NCI-H2196 treated with DMSO at 0.1 percent for 48 hours (cell line): ENCODE results near the gene SHISAL2A.

Experiments used
- DNase-seq: peaks from one replicate; lab custom pipeline; 2025; ENCODE audit not compliant: unreplicated experiment; lab: John Stamatoyannopoulos, UW

Gene SHISAL2A

DNA sequence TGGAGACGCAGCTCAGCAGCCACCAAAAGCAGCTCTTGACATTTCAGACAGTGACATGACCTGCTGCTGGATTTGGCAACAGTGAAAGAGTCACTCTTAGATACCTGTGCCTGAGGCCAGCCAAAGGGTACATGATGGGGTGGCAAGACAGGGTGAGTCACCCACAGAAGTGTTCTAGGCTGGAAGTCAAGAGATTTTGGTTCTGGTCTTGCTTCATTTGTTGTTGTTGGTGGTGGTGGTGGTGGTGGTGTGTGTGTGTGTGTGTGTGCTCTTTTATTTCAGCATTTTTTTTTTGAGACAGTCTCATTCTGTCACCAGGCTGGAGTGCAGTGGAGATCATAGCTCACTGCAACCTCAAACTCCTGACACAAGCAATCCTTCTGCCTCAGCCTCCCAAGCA lies 25.8 kb downstream of the SHISAL2A start:
- DNase-seq, result no peak

DNA sequence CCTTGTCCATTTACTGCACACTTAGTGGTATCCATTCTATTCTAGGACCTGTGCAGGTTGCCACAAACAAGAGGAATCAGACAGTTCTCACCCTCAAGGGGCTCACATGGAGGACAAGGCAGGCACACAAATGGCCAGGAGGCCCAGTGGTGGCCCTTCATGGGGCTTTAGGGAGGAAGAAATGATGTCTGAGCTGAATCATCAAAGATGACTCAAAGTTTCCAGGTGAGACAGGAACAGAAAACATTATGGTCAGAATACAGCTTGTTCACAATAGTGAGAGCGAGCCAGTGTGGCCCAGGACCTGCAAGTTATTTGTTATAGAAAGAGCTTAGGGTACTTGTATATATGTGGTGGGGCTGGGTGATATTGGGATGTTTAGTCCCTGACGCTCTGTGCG lies 26.4 kb downstream of the SHISAL2A start:
- no peak for DNase-seq

DNA sequence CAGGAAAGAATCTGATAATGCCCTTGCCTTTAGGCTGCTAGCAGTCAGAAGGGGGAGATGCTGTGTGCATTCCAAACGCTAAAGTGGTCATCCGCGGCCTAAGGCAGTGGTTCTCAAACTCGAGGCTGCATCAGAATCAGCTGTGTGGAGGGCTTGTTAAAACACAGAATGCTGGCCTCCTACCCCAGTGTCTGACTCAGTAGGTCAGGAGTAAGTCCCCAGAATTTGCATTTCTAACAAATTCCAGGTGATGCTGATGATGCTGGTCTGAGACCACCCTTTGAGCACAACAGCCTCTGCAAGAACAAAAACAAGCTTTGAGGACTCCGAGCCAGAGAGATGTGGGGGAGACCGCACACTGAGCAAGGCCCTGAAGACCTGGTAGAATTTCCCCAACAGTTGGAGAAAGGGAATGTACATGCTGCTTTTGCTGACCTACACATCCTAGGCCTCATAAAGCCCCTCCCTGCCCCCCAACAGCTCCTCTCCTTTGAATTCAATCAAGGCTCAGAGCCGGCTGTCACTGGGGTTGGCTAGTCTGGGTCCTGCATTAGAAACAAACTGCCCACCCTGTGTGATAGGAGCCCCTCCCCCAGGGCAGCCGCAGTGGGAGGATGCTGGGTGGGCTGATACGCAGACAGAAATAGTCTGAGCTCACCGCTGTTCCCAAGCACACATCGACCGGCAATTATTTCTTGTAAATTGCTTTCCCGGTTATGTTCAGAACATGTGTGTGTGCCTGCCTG lies 27.1 kb downstream of the SHISAL2A start:
- DNase-seq, result no peak

DNA sequence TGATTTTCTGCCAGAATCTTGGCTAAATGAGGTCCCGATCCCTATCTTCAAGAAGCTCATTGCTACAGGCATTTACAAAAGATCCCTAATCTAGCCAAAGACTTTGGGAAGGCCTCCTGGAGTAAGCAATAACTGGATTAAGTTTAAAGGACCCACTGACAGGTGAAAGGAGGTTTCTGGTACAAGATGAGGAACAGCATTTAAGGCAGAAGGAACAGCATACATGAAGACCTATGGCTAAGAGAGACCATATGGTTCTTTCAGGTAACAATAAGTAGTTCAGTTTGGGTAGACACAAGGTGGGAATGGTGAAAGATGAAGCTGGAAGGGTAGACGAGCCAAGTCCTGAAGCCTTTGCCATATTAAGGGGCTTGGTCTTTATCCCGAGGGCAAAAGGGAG lies 27.8 kb downstream of the SHISAL2A start:
- no peak for DNase-seq

DNA sequence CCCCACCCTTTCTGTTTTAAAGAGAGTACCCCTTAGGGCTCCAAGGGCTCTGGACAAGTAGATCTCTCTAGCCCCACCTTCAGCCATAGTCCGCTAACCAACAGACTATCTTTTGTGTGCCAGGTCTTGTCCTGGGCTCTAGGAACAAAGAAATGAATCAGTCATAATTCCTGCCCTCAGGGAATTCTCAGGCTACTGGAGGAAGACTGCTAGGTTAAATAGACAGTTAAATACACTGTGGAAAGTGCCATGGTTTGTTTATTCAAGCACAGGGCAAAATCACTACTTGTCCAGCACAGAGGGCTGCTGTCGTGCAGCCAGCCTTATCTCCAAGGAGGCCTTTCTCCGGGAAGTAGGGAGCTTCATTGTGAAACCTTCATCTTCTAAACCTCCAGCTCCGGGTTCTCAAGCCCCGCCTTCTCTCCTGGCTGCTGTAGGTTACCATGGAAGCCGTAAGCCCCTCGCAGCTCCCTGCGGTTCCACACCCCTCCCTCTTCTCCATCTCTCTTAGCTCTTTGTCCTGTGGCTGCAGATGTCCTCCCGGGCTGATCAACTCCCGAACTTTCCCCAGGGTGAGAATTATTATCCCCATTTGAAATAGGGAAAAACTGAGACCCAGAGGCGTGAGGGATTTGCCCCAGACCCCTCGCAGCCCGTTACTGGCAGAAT lies 29.8 kb downstream of the SHISAL2A start:
- DNase-seq, result no peak

DNA sequence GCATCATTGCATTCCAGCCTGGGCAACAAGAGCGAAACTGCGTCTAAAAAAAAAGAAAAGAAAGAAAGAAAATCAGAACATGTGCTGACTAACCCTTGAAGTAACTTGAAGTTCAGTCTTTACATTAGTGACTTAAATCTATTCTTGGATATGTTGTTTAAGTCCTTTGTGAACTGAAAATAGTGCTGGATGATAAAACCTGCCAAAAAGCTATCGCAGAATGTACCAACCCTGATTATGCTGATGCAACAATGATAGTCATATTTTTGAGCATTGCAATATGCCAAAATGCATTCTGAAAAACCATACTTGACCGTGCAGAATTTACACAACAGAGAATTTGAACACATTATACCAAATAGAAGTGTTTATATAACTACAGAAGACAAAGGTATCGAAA lies 30.7 kb downstream of the SHISAL2A start:
- DNase-seq, result no peak

DNA sequence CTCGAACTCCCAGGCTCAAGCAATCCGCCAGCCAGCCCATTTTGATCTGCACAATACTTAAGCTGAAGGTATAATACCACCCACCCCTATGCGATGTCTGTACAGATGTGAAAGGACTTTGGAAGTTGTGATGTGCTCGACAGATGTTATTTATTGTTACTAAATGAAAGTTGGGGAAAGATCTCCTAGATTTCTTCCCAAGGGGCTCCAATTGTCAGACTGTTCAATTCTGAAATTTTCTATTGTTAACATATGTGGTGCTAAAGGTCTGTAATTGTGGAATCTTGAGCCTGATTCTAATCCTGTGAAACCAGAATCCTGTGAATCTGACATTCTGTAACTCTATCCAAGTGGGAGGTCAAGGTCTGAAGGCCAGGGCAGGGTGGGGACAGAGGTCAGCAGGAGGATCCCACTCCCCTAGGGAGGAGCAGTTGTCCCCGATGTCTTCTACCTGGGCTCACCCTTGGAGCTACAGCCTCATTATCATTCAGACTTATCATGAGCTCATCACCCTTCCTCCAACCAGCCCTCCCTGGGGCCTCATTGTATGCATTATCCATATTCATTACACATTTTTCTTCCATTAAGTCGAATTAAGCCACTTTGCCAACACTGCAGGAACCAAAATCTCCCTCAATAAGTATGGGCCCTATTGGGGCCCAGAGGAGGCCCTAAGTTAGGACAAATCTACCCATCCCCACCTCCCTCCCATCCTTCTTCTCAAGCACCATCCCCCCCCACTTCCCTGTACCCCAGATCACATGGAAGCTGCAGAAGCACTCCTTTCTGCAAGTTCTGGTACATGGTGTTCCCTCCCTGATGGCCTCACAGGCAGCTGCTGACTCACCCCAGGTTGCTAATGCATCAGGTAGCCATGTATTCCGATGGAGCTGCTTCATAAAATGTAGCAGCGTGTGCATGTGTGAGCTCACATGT lies 32.3 kb downstream of the SHISAL2A start:
- no peak for DNase-seq

DNA sequence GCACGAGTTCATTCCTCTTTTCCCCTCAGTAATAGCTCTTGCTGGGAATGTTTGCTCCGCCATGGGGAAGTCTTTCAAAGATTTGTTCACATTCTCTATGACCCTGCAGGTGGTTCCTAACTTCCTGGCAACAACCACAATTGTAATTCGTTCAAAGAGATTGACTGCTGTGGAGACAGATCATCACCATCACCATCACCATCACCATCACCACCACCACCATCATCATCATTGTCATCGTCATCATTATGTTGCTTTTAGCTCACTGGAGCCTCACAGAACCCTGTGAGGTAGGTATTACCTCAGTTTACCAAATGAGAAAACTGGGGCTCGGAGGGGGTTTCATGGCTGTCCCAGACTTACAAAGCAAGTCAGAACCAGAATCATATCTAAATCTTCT lies 34.3 kb downstream of the SHISAL2A start:
- no peak for DNase-seq

DNA sequence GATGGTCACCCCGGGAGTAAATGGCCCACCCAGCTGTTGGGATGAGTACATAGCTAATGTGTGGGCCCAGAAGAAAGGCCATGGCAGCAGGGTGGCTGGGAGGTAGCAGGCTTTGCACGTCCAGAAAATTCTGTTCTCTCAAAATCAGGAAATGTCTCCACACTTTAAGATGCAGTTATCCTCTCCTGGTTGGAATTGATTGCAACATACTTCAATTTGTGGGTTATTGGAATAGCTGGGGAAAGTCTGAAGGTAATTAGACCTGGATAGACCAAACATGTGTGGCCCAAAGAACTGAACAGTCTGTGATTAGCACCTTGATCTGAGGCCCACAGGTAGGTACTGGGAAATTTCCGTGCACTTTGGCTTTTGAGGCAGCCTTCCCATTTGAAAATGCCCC lies 35.0 kb downstream of the SHISAL2A start:
- no peak for DNase-seq

DNA sequence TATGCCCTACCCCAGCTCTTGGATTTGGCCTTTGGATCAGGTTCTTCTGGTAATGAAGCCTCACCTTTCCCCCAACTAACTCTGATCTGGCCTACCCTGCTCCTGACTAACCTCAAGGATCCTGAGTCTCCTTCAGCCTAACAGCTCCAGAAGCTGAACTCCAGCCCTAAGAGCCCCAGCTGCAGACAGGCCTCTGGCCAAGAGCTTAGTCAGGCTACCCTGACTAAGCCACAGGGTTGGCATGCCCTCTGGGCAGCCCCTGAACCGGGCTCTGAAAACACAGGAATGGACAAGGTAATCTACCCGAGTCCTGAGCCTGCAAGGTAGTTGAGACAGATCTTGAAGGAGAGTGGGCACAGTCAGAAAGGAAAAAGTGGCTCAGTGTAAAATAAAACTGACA lies 35.7 kb downstream of the SHISAL2A start:
- DNase-seq, result no peak

DNA sequence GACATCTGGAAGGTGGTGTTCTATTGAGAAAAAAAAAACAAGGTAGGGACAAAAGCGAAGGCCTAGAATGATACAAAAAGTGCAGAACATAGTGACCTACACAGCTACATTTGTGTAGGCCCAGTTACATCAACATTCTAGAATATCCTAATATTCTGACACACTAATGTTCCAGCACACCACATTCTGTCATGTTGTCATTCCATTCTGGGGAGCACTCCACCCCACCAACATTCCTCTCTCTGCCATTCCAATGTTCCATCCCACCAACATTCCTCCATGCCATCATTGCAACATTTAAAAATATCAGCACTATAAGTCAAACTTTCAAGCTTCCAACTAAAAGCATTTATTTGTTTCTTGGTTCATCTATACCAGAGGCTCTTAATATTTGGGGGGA lies 36.7 kb downstream of the SHISAL2A start:
- no peak for DNase-seq

DNA sequence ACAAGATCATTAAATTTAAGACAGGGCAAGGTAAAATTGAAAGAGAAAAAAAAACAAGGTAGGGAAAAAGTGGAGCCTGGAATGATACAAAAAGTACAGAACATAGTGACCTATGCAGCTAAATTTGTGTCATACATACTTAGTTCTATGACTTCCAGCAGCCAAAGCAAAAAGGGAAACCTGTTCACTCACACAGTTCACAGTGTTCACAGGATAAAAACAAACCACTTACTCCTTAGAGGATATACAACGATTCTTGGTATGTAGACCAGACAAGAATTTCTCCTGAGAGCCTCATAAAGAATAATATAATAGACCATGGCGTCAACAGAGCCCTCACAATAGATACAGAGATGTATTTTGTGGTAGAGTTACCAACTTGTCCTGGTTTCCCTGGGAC lies 37.6 kb downstream of the SHISAL2A start:
- no peak for DNase-seq

DNA sequence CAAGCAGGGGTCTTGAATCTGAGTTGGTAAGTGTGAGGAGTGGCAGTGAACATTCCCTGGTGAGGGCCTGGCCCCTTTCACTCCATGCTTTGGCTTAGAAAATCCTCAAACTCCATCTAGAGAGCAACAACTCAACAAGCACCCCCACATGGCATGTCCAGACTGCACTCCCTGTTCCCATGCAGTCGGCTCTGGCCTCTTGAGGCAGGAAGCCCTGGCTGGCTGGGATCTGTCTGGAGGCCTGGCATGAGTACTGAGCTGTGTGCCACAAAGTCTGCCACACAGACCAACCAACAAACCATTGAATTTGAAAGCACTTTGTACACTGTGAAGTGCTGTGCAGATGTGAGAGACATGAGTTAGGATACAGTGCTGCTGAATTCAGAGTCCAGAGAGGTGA lies 40.0 kb downstream of the SHISAL2A start:
- no peak for DNase-seq

DNA sequence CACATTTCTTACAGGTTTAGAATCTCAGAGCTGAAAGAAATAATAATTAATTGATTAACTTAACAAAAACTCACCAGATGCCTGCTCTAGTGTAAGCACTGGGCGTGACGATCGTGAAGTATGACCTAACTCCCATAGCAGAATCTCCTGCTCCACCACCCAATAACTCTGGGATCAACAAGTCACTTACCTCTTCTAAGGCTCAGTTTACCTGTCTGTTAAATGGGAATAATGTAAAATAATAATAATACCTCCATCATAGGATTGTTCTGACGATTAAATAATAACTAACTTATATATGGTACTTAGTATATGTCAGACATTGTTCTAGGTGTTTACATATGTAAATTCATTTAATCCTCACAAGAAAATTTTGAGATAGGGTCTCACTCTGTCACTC lies 40.5 kb downstream of the SHISAL2A start:
- no peak for DNase-seq

DNA sequence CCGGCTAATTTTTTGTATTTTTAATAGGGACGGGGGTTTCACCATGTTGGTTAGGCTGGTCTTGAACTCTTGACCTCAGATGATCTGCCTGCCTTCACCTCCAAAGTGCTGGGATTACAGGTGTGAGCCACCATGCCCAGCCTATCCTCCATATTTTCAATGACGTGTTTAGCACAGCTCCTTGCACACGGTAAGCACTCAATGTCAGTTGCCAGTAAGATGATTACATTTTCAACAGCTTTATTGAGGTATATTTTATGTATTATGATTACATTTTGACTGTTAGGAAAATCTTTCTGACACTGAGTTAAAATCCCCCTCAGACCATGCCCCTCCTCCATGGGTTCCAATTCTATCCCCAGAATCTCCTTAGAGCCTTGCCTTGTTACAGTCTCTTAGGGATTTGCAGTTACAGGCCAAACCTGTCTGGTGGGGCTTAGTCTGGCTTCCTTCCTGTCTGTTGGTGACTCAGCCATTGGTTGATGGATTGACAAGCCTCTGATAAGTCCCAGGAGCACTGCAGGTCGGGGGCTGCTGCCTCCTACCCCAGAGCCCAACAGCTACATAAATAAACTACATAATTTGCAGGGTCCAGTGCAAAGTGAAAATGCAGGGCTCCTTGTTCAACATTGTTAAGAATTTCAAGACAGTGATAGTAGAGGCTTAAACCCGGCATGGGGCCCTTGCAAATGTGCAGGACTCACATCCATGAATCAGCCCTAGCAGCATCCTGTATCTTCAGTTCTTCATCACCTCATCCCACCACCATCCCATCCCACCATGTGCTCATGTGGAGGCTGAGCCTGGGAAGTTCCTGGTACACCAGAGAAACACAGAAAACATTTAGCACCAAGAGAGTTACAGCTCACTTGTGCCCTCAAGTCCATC lies 41.8 kb downstream of the SHISAL2A start:
- DNase-seq, result no peak

DNA sequence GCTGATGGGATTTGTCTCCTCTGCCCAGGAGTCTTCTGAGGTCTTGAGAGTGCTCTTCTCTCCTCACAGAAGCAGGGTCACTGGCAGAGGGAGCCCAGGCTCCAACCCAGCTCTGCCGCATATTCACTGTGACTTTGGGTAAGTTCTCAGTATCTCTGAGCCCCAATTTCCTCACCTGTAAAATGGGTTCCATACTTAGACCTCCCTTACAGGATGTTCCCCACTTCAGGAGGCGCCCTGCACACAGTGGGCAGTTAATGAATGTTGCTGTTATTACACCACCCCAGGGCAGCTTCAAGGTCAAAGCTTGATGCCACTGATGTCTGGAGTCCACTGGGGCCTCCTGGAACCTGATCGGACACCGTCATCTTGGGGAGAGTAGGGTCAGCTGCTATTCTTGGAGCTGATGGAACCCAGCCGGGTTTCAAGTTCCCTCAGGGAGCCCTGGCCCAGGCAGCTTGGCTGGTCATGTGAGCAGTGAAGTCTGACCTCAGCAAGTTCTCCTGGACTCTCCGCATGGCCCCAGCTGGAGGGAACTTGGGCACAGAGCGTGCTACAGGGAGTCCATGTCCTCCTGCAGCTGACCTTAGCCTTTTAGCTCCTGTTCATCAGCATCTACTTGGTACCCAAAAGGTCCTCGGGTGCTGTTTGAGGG lies 43.4 kb downstream of the SHISAL2A start:
- no peak for DNase-seq

DNA sequence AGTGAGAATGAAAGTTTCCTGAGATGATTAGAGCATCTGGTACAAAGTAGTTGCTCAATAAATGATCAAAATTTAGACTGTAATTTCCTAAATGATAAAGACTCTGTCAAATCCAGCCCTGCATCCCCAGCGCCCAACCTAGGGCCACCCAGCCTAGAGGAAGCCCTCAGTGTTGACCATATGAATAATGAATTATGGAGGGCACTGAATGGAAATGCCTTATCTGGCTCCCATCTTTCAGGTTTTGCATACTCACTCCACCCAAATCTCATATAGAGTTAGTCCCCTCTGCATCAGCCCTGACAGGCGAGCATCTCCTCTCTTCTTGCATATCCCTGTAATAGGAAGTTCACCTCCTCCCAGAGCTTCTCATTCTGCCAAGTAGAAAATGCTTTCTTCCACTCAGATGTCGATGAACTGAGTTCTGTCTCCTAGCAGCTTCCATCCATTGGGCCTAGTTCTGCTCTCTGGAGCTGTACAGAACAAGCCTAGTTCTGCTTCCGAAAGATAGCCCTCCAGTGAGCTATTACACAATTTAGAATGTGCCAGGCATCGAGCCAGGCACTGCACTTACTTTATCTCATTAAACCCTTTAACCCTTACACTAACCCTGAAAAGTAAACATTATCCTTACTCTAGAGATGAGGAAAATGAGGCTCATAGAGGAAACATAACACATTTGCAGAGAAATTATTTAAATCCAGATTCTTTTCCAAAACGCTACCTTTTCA lies 44.3 kb downstream of the SHISAL2A start:
- no peak for DNase-seq

DNA sequence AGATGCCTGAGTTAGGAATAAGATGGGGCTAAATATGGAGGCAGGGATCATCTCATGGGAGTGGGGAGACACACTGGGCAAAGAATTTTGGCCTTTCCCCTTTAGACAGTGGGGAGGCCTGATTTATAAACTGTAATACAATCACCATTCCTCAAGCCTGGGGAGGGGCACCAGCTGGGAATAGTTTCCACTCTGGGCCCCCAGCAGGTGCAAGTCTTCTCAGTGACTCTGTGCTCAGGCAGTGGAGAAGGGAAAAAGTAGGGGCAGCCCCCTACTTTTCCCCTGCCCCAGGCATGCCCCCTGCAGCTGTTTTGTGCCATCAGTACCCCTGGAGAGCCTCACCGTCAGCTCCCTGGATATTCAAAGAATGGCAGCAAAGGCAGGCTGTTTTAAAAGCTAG lies 46.1 kb downstream of the SHISAL2A start:
- DNase-seq, result no peak

DNA sequence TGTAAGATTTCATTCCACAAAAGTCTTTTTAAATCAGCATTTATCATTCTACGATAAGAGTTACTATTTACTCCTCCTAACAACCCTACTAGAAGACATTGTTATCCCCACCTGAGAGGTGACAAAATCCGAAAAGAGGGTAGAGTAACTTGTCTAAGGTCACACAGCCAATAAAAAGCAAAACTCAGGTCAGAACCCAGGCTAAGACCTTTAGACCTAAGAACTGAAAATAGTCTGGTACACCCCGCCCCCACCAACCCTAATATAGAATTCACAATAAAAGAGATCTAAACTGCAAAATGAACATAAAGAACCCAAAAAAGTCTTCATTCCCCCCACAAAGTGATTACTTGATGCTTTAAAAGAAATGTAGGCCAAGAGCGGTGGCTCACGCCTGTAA lies 46.5 kb downstream of the SHISAL2A start:
- DNase-seq, result no peak

DNA sequence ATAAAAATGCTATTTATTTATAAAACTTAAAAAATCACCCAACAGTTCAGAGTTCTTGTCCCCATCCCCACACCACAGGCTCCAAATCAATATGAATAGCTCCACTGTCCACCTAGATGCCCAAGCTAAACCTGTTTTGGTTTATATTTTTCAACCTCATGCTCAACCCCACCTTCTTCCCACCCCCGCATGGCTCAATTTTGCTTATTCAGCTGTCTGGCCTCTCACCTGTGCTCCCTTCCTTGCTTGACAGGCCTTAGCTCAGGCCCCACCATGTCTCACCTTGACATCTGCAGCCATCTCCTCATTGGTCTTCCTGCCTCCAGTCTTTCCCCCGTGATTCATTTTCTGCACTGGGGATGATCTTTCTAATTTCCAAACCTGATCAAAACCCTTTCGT lies 47.4 kb downstream of the SHISAL2A start:
- DNase-seq, result no peak
